ENCODE measurements around the gene SIK3. TPM values are rescaled to one million over a fixed set of nuclear protein-coding genes. Genes with fewer than 3 reads are reported as not detected.

SIK3 gene
- total RNA-seq, 1 donor from 2014 or later = 19.5 TPM

- Mint-ChIP-seq H3K9me3 (ENCODE audit: low read depth) (no peaks in the 10 kb centered on the region), H3K27me3 (ENCODE audit: low read depth) (no peaks in the 10 kb centered on the region), H3K36me3 (ENCODE audit: low read depth) (no peaks in the 10 kb centered on the region), H3K4me1 (ENCODE audit: low read depth) (peaks cover 15% of the 10 kb centered on the region), H3K27ac (ENCODE audit: unreplicated experiment) (no peak overlapping the region), H3K4me3 (ENCODE audit: unreplicated experiment) (no peak overlapping the region)
- no peak for DNase-seq (ENCODE audit: low spot score)
- TF ChIP-seq CTCF (IDR thresholded peaks at IDR 0.05) = no peak
Measured at GRCh38 chr11:117045956-117046355, 52.3 kb downstream of the SIK3 start.

GRCh38 chr11:117045196-117045595 is 53.0 kb downstream of the SIK3 start:
- Mint-ChIP-seq H3K9me3 (ENCODE audit: low read depth) (no peaks in the 10 kb centered on the region), H3K4me3 (ENCODE audit: unreplicated experiment) (no peak overlapping the region), H3K27ac (ENCODE audit: unreplicated experiment) (no peak overlapping the region), H3K27me3 (ENCODE audit: low read depth) (no peaks in the 10 kb centered on the region), H3K36me3 (ENCODE audit: low read depth) (no peaks in the 10 kb centered on the region), H3K4me1 (ENCODE audit: low read depth) (peaks cover 15% of the 10 kb centered on the region)
- TF ChIP-seq CTCF (IDR thresholded peaks at IDR 0.05) = no peak
- DNase-seq (ENCODE audit: low spot score) = no peak

- no peaks in the 10 kb centered on the region for H3K9me3 Mint-ChIP-seq (ENCODE audit: low read depth)
- DNase-seq (ENCODE audit: low spot score) = no peak
- H3K4me3 Mint-ChIP-seq (ENCODE audit: unreplicated experiment) = no peak overlapping the region
- TF ChIP-seq CTCF (IDR thresholded peaks at IDR 0.05) = no peak
- no peaks in the 10 kb centered on the region for H3K27me3 Mint-ChIP-seq (ENCODE audit: low read depth)
- H3K27ac Mint-ChIP-seq (ENCODE audit: unreplicated experiment) = no peak overlapping the region
- no peaks in the 10 kb centered on the region for H3K36me3 Mint-ChIP-seq (ENCODE audit: low read depth)
- H3K4me1 Mint-ChIP-seq (ENCODE audit: low read depth) = peaks cover 15% of the 10 kb centered on the region
Measured at GRCh38 chr11:117044287-117045035, 53.8 kb downstream of the SIK3 start.

- no peaks in the 10 kb centered on the region for H3K9me3 Mint-ChIP-seq (ENCODE audit: low read depth)
- TF ChIP-seq CTCF (IDR thresholded peaks at IDR 0.05) = no peak
- H3K4me3 Mint-ChIP-seq (ENCODE audit: unreplicated experiment) = no peak overlapping the region
- no peak for DNase-seq (ENCODE audit: low spot score)
- no peaks in the 10 kb centered on the region for H3K27me3 Mint-ChIP-seq (ENCODE audit: low read depth)
- H3K4me1 Mint-ChIP-seq (ENCODE audit: low read depth) = peaks cover 15% of the 10 kb centered on the region
- H3K27ac Mint-ChIP-seq (ENCODE audit: unreplicated experiment) = no peak overlapping the region
- H3K36me3 Mint-ChIP-seq (ENCODE audit: low read depth) = no peaks in the 10 kb centered on the region
Measured at GRCh38 chr11:117042689-117043088, 55.5 kb downstream of the SIK3 start.

- no peak for TF ChIP-seq CTCF (IDR thresholded peaks at IDR 0.05)
- H3K36me3 Mint-ChIP-seq (ENCODE audit: low read depth) = no peaks in the 10 kb centered on the region
- no peak for DNase-seq (ENCODE audit: low spot score)
- H3K9me3 Mint-ChIP-seq (ENCODE audit: low read depth) = no peaks in the 10 kb centered on the region
- H3K27me3 Mint-ChIP-seq (ENCODE audit: low read depth) = no peaks in the 10 kb centered on the region
- H3K4me1 Mint-ChIP-seq (ENCODE audit: low read depth) = peaks cover 8% of the 10 kb centered on the region
- H3K4me3 Mint-ChIP-seq (ENCODE audit: unreplicated experiment) = no peak overlapping the region
- H3K27ac Mint-ChIP-seq (ENCODE audit: unreplicated experiment) = no peak overlapping the region
Measured at GRCh38 chr11:117039900-117040299, 58.3 kb downstream of the SIK3 start.

Measured in chondrocyte (in vitro differentiated cells).